Activated CD8-positive, alpha-beta memory T cell treated with anti-CD3 and anti-CD28 coated beads for 1 hour (primary cell): ENCODE data around the gene CNTNAP2.

Experiments
- DNase-seq, 2 donors: peaks; one replicate each; pipeline ENCODE4 v3.0.0-alpha.2; 2020; ENCODE audit warnings: low read depth in 1 of 2; ENCODE audit errors: extremely low read depth in 1 of 2

CNTNAP2 gene

DNA sequence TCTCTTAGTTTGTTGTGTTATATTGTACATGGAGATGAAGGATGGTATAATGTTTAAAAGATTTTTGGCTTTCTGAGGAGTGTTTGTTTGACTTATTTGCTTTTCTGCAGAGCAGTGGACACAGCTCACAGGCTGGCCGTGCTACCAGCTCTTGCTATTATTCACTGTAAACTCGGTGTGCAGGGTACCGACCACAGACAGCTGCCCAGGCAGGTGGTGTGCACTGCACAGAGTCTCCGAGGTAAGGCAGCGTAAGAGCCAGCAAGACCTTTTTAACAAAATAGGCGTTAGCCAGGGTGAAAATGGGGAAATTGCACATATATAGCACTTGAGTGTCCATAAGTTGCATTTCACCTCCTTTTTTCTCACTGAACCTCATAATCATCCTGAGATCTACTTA is 438.0 kb downstream of the CNTNAP2 start:
- no peak for DNase-seq

DNA sequence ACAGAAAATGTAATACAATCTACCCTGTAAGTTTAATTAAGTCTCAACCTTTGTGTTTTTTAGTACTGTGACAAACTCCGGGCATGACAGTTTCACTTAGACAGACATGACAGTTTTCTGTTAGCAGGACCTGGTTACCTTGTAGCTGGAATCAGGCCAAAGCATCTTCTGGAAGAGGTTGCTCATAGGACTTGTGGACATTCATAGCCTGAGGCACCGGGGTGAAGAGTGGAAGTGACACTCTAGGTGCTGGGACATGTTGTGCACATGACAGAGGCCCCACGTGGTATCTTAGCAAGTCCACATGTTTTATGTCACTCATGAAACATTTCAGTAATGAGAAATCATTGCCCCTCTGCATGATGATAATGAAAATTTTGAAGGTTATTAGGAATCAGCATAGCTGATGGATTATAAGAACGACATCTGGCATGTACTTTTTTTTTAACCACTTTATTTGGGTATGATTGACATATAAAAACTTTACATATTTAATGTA is 441.4 kb downstream of the CNTNAP2 start:
- no peak for DNase-seq

DNA sequence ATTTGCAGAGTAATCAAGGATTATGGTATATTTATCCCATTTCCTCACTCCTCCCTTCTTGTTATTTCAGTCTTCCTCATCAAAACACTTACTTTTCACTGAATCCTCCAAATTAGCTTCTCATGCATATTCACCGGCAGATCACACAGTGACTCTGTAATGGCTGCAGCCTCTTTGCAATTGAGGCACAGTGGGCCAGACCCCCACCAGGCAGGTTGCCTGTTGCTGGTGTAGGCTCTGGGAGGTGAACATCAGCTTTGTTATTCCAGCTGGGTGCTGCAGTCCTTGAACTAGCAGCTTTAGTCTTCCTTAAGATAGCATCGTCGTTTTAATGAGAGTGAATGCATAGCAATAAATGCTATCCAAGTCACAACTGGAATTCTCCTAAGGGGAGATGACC is 449.3 kb downstream of the CNTNAP2 start:
- no peak for DNase-seq

DNA sequence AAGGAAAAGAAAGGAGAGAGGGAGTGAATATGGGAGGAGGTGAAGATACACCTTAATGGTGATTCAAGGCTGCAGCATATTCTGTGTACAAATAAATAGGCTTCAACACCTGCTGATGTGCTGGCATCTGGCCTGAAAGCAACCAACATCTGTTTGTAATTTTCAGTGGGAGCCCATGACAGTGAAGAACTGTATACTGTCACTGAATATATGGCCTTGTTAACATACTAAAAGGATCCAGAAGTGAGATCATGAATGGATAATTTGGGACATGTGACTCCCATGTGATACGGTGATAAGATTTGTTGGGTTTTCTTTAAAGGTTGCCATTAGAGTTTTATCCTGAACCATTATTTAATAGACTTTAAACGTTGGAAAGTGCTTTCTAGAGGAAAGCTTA is 459.3 kb downstream of the CNTNAP2 start:
- DNase-seq: no peak

DNA sequence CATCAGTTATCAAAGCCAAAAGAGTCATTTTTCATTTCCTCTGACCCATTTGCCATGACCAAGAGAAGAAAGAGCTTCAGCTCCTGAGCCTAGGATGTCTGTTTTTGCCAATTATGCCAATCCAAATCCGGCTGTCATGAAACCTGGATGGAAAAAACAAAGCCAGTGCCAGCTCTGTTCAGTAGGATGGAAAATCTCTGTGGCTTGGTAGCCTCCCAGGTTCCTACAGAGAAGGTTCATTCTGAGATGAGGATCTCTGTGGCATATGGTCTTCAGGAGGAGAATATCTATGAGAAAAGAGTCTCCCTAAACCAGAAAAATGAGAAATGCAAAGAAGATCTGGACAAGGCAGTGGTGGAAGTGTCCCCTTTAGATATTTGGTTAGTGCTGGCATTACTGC is 475.4 kb downstream of the CNTNAP2 start:
- no peak for DNase-seq

DNA sequence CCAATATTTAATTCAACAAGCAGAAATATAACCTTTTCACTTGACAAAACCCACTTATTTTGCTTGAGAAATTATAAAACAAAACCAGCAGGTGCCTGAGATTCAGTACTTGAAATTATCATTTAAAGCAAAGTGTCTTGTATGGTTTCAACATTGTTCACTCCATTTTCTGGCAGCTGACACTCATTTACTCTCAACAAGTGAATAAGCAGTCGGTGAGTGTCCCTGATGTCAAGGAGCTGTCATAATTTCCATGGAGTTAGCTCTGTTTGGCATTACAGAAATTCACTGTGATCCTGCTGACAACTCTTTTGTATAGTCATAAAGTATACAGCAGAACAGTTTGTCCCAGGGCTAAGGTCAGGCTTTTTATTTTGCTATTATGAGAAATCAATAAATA is 490.0 kb downstream of the CNTNAP2 start:
- no peak for DNase-seq

DNA sequence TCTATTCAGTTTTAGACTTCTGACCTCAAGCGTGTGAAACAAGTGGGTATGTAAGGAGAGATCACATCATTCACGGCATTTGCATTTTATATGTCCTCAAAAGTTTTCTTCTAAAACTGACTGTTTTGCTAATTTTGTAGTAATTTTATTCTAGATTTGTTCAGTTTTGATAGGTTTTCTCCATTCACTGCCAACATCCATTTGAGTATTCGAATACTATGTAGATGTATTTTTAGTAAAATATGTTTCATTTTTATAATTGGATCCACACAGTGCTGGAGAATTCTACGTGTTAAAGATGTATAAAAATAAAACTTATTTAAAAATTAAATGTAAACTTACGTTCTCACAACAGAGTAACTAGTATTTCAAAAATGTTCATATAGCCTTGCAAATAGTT is 503.0 kb downstream of the CNTNAP2 start:
- no peak for DNase-seq

DNA sequence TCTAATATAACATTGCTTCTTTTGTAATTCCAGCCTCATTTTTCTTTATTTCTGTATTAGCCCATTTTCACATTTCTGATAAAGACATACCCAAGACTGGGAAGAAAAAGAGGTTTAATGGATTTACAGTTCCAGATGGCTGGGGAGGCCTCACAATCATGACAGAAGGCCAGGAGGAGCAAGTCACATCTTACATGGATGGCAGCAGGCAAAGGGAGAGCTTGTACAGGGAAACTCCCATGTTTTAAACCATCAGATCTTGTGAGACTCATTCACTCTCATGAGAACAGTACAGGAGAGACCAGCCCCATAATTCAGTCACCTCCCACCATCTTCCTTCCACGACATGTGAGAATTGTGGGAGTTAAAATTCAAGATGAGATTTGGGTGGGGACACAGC is 510.3 kb downstream of the CNTNAP2 start:
- no peak for DNase-seq

DNA sequence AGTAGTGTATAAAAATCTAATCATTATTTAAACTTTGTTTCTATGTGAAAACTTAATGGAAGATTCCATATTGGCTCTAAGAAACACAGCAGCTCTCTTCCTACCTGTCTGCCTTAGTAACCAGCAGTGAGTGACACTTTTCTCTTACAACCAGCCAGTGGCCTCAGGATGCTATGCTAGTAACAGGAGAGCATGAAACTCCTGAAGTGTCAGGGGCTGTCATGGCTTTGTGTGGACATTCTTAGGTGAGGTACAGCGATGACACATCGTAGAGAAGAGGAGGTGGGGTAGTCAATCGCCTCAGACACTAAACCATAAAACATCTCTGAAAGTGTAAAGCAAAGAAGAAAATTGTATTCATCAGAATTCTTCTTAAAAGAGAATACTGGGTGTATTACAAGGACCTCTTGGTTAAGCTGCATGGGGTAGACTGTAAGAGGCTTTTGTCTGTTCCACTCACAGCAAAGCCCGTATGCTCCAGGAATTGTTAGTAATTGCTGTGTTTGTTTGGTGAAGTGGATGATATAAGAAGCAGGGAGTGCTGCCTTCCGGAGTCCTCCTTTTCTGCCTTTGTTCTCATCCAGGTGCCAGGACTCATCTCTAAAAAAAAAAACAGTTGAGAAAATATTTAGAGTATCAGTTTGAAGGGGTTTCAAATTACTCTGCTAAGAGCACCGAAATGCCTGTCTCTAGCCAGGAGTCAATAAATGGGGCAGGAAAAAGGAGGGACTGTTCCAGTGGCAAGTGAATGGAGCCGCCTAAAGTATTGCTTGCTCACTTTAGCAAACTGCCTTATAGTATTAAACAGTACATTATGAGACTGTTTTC is 518.8 kb downstream of the CNTNAP2 start:
- DNase-seq: no peak

DNA sequence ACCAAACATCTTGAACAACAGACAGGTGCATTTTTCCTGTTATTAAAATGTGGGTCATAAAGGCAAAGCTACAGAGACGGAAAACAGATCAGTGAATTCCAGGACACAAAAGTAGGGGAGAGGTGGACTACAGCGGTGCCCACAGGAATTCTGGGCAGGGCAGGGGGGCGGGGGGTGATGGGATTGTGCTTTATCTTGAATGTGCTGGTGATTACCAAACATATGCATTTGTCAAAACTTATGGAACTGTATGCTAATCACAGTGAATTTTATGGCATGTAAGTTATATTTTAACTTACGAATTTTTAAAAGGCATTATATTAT is 519.4 kb downstream of the CNTNAP2 start:
- DNase-seq: no peak

DNA sequence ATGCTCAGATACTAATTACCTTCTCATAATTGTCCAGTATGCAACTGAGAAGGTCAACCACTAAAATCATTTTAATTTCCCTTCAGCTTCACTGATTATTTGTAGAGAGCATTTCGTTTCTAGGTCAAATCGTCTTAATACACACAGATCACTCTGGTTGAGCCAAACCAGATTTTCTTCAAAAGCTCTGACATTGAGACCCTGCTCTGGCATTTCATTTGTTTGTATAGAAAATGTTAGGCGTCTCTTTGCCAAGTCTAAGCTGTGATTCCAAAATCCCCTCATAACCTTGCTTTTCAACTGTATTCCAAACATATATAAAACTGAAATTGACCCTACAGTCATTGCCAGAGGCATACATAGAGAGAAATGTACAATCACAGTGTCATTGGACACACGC is 520.0 kb downstream of the CNTNAP2 start:
- no peak for DNase-seq

DNA sequence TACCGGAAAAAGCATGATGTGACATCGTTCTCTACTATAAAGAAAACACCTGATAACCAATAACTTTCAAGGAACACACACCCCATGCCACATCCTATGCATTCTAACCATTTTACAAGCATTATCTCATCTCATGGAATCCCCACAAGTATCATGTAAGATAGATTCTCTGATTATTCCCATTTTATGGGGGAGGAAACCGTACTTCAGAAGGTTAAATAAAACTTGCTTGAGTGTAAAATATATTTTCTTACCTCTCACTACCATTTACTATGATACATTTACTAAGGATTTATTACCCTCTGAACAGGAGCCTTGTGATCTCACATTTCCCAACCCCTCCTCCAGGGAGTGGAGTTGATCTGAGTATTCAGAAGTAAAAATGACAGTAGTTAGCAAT is 522.7 kb downstream of the CNTNAP2 start:
- no peak for DNase-seq

DNA sequence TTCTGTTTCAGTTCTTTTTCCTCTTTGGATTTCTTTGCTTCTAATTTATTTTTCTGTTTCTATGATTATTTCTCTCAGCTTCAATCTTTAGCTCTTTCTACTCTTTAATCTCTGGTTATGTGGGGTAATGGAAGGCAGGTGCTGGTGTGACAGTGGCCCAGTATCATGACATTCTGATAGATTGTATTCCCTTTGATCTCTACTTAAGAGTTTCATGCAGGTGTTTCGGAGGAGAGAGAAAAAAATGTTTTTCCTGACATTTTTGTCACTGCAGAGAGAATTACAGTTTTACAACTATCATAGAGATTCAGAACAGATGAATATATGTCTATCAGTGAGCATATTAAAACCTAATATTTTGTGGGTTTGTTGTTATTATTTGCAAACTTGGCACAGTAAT is 524.9 kb downstream of the CNTNAP2 start:
- DNase-seq: no peak

DNA sequence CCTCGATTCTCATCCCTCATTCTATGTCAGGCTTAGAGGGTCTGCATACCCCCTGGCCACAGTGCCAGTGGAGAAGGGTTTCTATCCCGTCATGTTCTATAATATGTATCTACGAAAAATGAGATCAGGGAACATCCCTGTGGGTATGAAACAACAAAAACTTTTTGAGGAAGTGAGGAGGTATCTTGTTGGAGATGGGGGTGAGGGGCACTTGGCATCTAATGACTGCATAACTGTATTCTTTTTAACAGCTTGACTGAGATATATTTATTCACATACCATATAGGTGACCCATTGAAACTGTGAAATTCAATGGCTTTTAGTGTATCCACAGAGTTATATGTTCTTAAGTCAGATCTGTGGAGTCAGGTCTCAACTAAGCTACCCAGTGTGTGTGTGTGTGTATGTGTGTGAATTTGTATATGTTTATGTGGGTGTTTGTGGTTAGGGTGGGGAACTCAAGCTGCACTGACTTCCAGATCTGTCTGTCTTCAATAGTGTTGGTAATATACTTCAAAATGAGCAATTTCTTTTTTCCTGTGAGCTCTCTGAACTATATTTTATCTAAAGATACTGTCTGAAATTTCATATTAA is 528.9 kb downstream of the CNTNAP2 start:
- no peak for DNase-seq

DNA sequence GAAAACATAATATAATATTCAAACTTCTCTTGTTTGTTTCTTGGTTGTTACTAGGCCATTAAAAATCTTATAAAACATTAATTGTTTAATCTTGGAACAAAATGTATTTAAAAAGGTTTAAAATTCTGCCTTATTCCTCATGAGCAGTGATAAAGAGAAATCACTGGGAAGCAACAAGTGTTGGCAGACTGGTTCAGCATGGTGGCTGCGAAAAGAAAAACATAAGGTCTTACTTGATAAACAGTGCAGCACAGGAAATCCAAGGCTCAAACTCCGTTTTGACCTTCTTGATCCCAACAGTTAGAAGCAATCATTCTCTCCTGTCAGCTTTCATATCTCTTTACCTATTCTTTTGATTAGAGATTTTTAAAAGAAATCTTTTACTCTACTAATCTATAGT is 530.8 kb downstream of the CNTNAP2 start:
- DNase-seq: no peak

DNA sequence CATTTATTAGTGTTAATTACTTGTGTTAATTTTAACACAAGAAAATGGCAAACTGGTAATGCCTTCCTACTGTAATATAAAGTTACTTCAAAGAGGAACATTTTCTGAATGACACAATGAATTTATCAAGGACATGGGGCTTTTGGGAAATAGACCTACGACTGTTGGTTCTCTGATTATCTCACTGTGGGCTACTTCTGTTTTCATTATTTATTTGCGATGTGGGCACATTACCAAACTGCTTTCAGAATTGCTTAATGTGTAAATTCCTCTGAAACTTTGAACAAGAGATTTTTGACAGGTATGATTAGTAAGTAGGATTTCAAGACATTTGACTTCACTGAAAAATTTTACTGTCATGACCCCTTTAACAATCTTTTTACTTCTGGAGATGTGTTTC is 535.6 kb downstream of the CNTNAP2 start:
- DNase-seq: no peak

DNA sequence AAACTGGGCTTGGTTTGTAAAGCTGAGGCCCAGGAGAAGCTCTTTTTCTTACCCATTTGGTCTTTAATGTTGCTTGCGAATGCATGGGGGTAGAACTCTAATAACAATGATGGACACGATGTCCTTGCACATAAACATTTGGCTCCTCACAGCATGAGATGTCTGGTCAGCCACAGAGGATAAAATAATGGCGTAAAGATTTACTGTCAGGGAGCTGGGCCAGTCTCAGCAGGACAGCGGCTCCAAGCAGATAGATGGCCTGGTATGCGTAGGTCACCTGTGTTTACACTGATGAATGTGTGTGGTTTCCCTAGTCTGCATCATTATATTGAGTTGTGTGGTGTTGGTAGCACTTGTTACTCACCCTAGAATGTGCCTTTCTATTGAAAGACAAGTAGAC is 537.4 kb downstream of the CNTNAP2 start:
- DNase-seq: no peak

DNA sequence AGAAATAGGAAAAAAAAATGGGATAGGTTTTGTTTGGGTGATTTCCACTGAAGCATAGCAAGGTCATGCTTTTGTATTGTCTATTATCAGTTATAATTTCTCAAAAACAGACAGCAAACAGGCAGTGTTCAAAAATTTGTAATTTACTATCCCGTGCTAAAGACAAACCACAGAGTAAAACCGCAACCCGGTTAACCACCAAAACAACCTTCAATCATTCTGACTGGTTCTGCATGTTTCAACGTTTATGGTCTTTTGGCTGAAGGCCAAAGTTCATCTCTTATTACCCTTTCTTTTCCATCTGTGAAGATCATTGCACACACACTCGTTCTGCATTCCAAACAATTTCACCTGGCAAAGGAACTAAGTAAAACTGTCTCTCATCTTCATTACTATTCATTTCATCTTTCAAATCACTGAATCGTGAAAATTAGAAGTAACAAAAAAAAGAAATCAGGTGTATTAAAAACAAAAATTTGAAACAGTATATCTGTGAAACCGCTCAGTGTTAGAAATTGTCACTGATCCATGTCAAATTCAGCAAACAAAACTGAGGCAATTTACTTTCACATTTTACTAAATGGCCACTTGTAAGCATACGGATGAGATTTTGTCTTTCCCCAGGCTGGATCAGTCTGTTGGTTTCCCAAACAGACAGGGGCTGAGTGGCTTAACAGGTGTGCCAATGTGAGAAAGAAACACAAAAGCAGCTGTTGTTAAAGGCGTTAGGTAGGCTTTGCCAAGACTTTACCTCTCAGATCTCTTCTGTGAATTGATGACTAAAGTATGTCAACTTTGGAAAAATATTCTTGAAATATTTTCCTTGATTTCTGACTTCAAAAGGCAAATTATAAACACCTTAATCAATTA is 539.6 kb downstream of the CNTNAP2 start:
- no peak for DNase-seq

DNA sequence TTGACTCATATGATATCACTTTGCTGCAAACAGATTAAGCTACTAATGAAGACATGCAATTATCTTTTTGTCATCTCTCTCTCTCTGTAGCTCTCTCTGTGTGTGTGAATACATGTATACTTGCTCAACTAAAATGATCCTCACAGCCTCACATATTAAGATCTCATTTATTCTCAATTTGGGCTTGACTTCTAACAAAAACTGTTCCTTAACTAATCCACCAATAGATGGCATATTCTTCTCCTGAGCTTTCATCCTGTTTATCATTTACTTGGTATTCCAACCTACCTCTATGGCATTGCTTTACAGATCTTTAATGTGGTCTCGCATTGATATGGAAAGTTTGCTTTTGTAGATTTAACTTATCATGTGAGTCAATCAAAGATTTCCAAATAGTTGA is 540.4 kb downstream of the CNTNAP2 start:
- DNase-seq: no peak

DNA sequence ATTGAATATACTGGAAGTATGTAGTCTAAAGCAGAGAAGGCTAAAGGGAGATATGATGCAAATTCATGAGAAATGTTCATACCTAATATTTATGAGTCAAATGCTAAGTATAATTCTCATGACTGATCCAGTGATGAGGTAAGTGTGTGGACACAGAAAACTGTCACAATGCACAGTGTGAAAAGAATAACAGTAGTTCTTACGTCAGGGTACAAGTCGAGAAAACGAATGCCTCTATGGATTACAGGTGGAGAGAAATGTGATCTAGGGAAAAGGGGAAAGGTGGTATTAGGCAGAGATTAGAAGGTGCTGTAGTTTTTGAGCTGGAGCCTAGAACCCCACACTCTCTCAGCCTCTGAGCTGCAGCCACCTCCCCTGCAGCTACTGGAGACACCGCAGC is 542.0 kb downstream of the CNTNAP2 start:
- no peak for DNase-seq

DNA sequence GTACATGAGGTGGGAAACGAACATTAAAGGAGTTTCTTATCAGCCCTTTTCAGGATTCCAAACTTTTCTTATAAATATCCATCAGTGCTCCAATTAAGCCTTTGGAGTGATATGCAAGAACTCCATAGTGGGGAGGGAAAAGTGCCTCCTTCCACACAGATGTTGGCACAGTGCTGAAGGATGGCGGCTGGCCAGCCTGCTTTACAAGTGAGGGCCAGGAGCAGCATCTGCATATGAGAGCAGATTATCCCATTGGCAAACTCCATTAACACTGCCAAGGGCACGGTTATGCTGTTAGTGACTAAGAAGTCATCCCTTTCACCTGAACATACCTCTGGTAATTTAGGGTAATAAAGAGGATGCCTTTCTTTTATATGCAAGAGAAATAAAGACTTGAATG is 543.1 kb downstream of the CNTNAP2 start:
- DNase-seq: no peak

DNA sequence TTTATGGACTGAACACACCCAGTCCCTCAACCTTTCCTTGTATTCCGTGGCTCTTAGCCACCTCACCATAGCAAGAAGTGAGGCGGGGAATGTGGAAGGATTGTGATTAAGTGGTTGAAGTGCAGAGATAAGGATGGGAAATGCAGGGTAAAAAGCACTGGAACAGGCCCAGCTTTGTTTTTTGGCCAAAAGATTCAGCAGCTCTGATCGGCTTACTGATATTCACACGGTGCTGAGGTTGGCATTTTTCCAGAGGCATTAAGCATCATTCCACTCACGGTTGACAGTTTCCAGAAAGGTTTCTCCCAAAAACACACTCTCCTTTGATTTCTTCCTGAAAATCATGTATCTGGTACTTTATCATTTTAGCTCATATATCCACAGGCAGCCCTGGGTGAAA is 544.2 kb downstream of the CNTNAP2 start:
- no peak for DNase-seq
